Measurements from ENCODE around the gene ZFR. TPM values are rescaled to one million over a fixed set of nuclear protein-coding genes. Genes with fewer than 3 reads are reported as not detected.
"Not testable (repeated sequence)": the region's sequence is repeated elsewhere in the genome, so short reads cannot be mapped to it uniquely, and the experiment has no call there.

The ZFR gene
- polyA plus RNA-seq, 3 donors from 2014 or later = 63.1 to 90.6 (median 66.2) TPM

DNA sequence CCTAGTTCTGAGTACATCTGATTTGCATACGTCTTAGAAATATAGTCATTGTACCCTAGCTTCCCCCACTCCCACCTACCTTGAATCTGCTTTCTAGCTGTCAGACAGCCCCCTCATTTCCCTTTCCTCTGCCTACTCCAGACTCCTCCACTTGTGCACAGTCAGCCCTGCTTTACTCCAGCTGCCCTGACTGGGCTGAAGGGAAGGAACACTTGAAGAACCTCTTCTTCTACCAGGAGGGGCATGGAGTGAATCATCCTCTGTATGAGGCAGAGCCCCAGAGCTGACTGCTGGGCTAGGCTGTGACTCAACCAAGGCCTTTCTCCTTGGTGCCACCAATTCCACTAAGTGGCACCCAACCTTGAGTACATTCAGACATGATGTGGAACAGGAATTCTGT lies 18.1 kb upstream of the ZFR start:
- Mint-ChIP-seq H3K4me1 (no peaks in the 10 kb centered on the region), H3K27ac (no peak overlapping the region), H3K27me3 (ENCODE audit: low read depth in 3 of 3) (no peaks in the 10 kb centered on the region), H3K9me3 (no peaks in the 10 kb centered on the region), H3K36me3 (no peaks in the 10 kb centered on the region), H3K4me3 (no peak overlapping the region)
- DNase-seq = no peak

DNA sequence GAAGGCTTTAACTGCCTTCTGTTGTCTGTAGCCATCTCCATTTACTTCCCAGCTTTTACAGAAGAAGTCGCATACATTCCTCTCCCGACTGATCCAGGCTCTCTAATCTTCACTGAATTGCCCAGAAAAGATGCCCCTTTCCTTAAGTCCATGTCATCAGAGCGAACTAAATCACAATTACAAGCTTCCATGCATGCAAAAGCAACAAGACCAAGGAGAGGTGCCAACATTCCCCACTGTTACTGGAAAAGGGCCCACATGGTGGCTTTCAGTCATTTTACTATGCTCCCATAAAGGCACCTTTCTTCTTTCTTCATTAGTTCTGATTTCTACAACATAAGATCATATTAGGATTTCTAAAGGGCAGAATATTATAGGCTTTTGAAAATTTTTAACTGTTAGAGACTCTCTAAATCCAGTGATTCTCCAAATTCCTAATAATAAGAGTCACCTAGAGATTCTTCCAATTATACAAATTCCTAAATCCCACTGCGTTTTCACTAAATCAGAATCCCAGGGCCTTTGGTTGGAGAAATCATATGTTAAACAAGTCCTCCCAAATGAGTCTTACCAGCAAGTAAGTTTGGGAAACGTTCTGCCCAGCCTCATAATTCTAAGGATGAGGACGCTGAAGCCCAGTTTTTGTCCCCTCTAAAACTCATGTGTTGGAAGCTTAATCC lies 17.0 kb upstream of the ZFR start:
- no peaks in the 10 kb centered on the region for H3K9me3 Mint-ChIP-seq
- no peaks in the 10 kb centered on the region for H3K4me1 Mint-ChIP-seq
- no peak overlapping the region for H3K4me3 Mint-ChIP-seq
- no peaks in the 10 kb centered on the region for H3K36me3 Mint-ChIP-seq
- H3K27me3 Mint-ChIP-seq (ENCODE audit: low read depth in 3 of 3) = no peaks in the 10 kb centered on the region
- DNase-seq = no peak
- no peak overlapping the region for H3K27ac Mint-ChIP-seq

DNA sequence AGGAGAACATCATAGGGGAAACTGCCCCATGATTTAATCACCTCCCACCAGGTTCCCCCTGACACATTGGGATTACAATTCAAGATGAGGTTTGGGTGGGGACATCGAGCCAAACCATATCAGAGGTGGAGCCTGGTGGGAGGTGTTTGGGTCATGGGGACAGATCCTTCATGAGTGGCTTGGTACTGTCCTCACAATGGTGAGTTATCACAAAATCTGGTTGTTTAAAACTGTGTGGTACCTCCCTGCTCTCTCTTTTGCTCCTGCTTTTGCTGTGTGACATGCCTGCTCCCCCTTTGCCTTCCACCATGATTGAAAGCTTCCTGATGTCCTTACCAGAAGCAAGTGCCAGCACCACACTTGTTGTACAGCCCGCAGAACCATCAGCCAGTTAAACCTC lies 16.2 kb upstream of the ZFR start:
- H3K36me3 Mint-ChIP-seq = no peaks in the 10 kb centered on the region
- DNase-seq = no peak
- H3K4me1 Mint-ChIP-seq = no peaks in the 10 kb centered on the region
- H3K27ac Mint-ChIP-seq = no peak overlapping the region
- H3K27me3 Mint-ChIP-seq (ENCODE audit: low read depth in 3 of 3) = no peaks in the 10 kb centered on the region
- no peak overlapping the region for H3K4me3 Mint-ChIP-seq
- no peaks in the 10 kb centered on the region for H3K9me3 Mint-ChIP-seq

DNA sequence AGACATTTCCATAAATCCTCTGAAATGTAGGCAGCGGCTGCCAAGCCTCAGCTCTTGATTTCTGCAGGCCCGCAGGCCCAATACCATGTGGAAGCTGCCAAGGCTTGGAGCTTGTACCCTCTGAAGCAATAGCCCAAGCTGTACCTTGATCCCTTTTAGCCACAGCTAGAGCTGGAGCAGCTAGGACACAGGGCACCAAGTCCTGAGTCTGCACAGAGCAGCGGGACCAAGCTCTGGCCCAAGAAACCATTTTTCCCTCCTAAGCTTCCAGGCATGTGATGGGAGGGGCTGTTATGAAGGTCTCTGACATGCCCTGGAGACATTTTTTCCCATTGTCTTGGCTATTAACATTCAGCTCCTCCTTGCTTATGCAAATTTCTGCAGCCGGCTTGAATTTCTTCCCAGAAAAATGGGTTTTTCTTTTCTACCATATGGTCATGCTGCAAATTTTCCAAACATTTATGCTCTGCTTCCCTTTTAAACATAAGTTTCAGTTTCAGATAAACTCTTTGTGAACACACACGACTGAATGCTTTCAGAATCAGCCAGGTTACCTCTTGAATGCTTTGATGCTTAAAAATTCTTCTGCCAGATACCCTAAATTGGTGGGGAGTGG lies 14.4 kb upstream of the ZFR start:
- DNase-seq = no peak
- Mint-ChIP-seq H3K36me3 (no peaks in the 10 kb centered on the region), H3K27ac (no peak overlapping the region), H3K9me3 (no peaks in the 10 kb centered on the region), H3K4me3 (no peak overlapping the region), H3K4me1 (no peaks in the 10 kb centered on the region), H3K27me3 (ENCODE audit: low read depth in 3 of 3) (no peaks in the 10 kb centered on the region)

DNA sequence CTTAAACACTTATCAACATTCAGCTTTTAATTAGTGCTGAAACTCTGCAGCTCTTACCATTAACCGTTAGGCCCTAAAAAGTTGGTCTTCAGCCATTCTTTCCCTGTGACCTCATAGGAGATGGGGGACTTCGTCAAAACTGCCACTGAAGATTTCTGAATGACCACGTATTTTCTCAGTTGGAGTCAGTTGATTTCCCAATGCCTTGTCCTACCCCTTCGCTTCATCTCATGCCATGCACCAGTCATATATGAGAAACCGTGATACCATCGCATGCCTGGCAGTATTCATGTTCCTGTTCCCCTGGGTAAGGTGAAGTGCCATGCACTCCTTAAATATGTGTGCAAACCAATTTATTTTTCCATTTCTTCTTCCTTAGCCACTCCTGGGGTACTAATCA lies 10.8 kb upstream of the ZFR start:
- Mint-ChIP-seq H3K4me3 (no peak overlapping the region), H3K4me1 (no peaks in the 10 kb centered on the region), H3K27me3 (ENCODE audit: low read depth in 3 of 3) (peaks cover 0 to 1% (median 0%) of the 10 kb centered on the region in 3 donors), H3K27ac (no peak overlapping the region), H3K36me3 (no peaks in the 10 kb centered on the region), H3K9me3 (no peaks in the 10 kb centered on the region)
- DNase-seq = no peak

DNA sequence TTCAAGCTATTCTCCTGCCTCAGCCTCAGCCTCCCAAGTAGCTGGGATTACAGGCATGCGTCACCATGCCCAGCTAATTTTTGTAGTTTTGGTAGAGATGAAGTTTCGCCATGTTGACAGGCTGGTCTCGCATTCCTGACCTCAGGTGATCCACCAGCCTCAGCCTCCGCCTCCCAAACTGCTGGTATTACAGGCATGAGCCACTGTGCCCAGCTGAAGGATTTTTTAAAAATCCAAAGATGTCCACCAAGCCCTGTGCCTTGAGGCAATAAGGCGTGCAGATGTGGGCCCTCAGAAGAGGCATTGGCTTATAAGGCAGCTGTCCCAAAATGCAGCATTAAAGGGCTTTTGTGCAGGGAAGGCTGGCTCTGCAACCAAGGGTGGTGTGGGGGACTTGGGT lies 10.3 kb upstream of the ZFR start:
- Mint-ChIP-seq H3K36me3 (no peaks in the 10 kb centered on the region), H3K9me3 (no peaks in the 10 kb centered on the region), H3K27ac (no peak overlapping the region), H3K4me3 (no peak overlapping the region), H3K27me3 (ENCODE audit: low read depth in 3 of 3) (peaks cover 0 to 3% (median 0%) of the 10 kb centered on the region in 3 donors), H3K4me1 (no peaks in the 10 kb centered on the region)
- DNase-seq = no peak

DNA sequence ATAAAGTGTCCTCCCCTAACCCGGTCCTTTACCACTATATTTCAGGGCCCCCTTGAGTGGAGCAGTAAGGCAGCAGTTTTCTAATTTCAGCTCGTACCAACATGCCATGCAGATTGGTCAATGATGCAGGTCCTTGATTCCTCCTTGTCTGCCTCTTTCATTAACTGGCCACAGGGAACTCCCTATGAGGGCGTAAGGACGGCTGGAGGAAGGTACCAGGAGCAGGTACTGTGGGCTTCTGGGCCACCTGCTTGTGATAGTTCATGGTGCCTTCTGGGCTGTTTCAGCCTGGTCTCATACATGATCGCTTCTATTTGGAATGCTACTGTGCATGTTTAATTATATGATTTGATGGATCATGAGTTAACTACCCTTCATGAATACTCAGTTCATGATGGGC lies 9.4 kb upstream of the ZFR start:
- DNase-seq = no peak
- Mint-ChIP-seq H3K4me1 (no peaks in the 10 kb centered on the region), H3K4me3 (no peak overlapping the region), H3K27me3 (ENCODE audit: low read depth in 3 of 3) (peaks cover 0 to 3% (median 0%) of the 10 kb centered on the region in 3 donors), H3K36me3 (no peaks in the 10 kb centered on the region), H3K27ac (no peak overlapping the region), H3K9me3 (no peaks in the 10 kb centered on the region)

DNA sequence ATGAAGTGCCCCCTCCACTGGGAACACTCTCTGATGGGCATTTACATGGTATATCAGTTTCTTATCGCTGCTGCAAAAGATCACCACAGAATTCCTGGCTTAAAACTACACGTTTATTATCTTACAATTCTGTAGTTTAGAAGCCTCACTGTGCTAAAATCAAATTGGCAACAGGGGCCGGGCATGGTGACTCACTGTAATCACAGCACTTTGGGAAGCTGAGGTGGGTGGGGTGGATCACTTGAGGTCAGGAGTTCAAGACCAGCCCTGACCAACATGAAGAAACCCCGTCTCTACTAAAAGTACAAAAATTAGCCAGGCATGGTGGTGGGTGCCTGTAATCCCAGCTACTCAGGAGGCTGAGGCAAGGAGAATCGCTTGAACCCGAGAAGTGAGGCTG lies 7.8 kb upstream of the ZFR start:
- not testable (repeated sequence) for H3K4me1 Mint-ChIP-seq; H3K9me3 Mint-ChIP-seq; H3K27ac Mint-ChIP-seq; H3K36me3 Mint-ChIP-seq; H3K27me3 Mint-ChIP-seq (ENCODE audit: low read depth in 3 of 3); H3K4me3 Mint-ChIP-seq; DNase-seq

DNA sequence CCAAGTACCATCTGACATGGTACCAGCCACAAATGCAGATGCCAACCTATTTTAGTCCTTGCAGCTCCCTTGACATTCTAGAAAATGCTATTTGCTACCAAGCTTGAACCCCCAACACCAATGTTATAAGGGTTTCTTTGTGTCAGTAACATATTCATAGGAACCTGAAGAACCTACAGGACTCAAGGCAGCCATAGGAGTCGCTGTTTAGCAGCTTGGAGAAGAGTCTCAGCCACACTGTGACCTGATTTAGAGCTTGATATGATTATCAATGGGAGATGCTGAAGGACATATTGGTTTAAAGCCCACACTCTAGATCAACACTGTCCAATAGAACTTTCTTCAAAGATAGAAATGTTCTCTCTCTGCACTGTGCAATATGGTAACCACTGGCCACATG lies 6.4 kb upstream of the ZFR start:
- no peaks in the 10 kb centered on the region for H3K36me3 Mint-ChIP-seq
- H3K4me3 Mint-ChIP-seq = no peak overlapping the region
- no peaks in the 10 kb centered on the region for H3K4me1 Mint-ChIP-seq
- DNase-seq = no peak
- no peak overlapping the region for H3K27ac Mint-ChIP-seq
- no peaks in the 10 kb centered on the region for H3K9me3 Mint-ChIP-seq
- peaks cover 0 to 3% (median 2%) of the 10 kb centered on the region in 3 donors for H3K27me3 Mint-ChIP-seq (ENCODE audit: low read depth in 3 of 3)

DNA sequence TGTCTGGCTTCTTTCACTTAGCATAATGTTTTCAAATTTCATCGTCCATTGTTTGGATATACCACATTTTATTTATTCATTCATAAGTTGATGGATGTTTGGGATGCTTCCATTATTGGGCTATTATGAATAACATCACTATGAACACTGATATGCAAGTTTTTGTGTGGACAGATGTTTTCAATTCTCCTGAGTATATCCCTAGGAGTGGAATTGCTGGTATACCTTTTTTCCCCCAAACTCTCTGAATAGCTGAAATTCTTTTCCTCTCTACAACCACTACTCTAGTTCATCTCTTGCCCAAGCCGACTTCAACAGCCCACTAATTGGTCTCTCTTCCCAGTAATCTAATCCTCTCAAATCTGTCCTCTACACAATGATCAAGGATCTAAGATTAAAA lies 4.7 kb upstream of the ZFR start:
- Mint-ChIP-seq H3K36me3 (no peaks in the 10 kb centered on the region), H3K27me3 (ENCODE audit: low read depth in 3 of 3) (peaks cover 3 to 11% (median 8%) of the 10 kb centered on the region in 3 donors), H3K27ac (no peak overlapping the region), H3K4me3 (no peak overlapping the region), H3K4me1 (peaks cover 3 to 11% of the 10 kb centered on the region in 2 donors), H3K9me3 (no peaks in the 10 kb centered on the region)
- no peak for DNase-seq

DNA sequence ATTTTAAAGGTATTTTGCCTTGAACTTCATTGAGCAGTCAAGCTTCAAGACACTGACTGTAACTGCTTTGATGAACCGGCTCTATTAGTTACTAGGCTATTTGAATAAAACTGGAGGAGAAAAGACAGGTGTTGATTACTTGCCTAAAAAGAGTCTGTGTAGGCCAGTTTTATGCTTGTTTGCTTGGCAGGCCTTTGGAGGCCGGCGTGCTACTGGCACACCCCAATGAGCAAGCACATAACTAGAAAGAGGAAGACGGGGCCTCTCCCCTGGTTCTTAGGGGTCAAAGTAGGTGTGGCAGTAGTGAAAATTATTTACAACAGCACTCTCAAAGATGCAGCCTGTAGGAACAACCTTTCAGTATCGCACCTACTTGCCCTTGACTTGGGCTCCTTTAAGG lies 2.1 kb upstream of the ZFR start:
- peaks cover 21 to 31% of the 10 kb centered on the region in 2 donors for H3K4me1 Mint-ChIP-seq
- no peak for DNase-seq
- H3K27me3 Mint-ChIP-seq (ENCODE audit: low read depth in 3 of 3) = peaks cover 4 to 11% (median 11%) of the 10 kb centered on the region in 3 donors
- no peaks in the 10 kb centered on the region for H3K36me3 Mint-ChIP-seq
- H3K4me3 Mint-ChIP-seq = peak overlapping the region in 3 of 5 donors; percentile 53 to 63 (median 58)
- H3K27ac Mint-ChIP-seq = no peak overlapping the region
- no peaks in the 10 kb centered on the region for H3K9me3 Mint-ChIP-seq

DNA sequence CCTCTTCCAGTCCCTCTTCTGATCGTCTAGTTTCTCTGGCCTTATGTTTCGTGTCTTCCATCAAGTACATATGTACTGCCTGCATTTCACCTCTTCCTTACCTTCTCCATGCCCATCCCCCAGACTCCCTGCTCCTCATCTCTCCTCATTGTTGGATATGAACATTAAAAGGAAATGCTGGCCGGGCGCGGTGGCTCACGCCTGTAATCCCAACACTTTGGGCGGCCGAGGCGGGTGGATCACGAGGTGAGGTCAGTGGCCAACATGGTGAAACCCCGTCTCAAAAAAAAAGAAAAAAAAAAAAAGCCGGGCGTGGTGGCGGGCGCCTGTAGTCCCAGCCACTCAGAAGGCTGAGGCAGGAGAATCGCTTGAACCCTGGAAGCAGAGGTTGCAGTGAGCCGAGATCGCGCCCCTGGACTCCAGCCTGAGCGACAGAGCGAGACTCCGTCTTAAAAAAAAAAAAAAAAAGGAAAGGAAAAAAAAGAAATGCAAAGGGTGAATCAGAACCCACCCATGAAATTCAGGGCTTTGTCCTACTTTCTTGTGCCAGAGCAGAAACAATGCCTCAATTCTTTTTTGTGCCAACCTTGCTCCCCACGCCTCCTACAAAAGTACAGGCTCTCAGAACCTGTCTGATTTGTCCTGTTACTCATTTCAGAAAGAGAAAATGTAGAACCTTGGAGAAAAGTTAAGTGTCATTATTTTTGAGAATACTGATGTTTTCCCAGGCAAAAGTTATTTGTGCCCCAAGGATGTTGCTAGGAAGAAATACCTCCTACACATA lies 1.5 kb upstream of the ZFR start:
- no peak for DNase-seq
- H3K4me3 Mint-ChIP-seq = peak overlapping the region; percentile 64 to 94 (median 86)
- peak overlapping the region in 4 of 6 donors; percentile 34 to 81 (median 74) for H3K27ac Mint-ChIP-seq
- H3K36me3 Mint-ChIP-seq = no peaks in the 10 kb centered on the region
- H3K9me3 Mint-ChIP-seq = no peaks in the 10 kb centered on the region
- H3K27me3 Mint-ChIP-seq (ENCODE audit: low read depth in 3 of 3) = peaks cover 4 to 11% (median 11%) of the 10 kb centered on the region in 3 donors
- peaks cover 24 to 37% of the 10 kb centered on the region in 2 donors for H3K4me1 Mint-ChIP-seq

DNA sequence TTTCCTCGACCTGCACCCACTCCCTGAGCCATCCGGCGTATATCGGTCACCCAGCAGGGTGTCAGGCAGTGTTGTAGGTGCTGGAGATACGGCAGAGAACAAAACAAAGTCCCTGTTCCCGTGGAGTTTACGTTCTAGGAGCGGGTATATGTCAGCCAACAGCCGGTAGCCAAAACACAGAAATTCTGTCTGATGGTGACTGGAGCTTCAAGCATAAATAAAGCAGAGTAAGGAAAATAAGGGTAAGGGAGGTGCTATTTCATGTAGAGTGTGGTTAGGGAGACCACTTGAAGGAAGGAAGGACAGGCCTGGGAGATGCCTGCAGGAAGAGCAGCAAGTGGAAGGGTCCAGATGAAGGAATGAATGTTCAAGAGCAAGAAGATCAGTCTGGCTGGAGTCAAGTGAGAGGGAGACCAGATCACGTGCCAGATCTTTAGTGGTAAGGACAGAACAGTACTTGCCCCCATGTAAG lies 783 bp upstream of the ZFR start:
- no peak for DNase-seq
- Mint-ChIP-seq H3K27ac (peak overlapping the region in 5 of 6 donors; percentile 34 to 81 (median 70)), H3K4me1 (peaks cover 24 to 38% of the 10 kb centered on the region in 2 donors), H3K9me3 (no peaks in the 10 kb centered on the region), H3K36me3 (no peaks in the 10 kb centered on the region), H3K27me3 (ENCODE audit: low read depth in 3 of 3) (peaks cover 3 to 11% (median 11%) of the 10 kb centered on the region in 3 donors), H3K4me3 (peak overlapping the region; percentile 81 to 94 (median 87))

All from immature natural killer cell (primary cell).